ENCODE measurements around the gene C20orf141.
"Not testable (repeated sequence)": the region's sequence is repeated elsewhere in the genome, so short reads cannot be mapped to it uniquely, and the experiment has no call there.

The C20orf141 gene

DNA sequence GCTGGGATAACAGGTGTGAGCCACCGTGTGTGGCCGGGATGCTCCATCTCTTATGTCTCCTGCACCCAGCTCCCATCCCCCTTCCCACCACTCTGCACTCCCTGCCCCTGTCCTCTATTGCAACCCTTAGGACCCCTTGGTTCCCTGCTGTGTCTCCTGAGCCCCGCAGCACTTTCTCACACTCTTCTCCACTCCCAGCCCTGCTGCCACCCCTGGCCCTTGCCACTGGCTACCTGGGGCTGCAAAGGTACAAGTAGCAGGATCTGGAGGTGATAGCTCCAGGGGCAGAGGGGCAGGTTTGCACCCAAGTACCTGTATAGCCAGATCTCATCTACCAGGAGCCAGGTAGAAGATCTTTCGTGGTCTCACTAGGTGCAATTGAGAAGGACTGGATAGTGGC lies 7.8 kb upstream of the C20orf141 start:
- H3K36me3 Mint-ChIP-seq: peaks cover 9% of the 10 kb centered on the region
- peaks cover 33% of the 10 kb centered on the region for H3K27me3 Mint-ChIP-seq
- peaks cover 4% of the 10 kb centered on the region for H3K4me1 Mint-ChIP-seq (ENCODE audit: low read depth)
- no peak overlapping the region for H3K4me3 Mint-ChIP-seq
- H3K9me3 Mint-ChIP-seq (ENCODE audit: low read depth): peaks cover 1% of the 10 kb centered on the region
- H3K27ac Mint-ChIP-seq: no peak overlapping the region

DNA sequence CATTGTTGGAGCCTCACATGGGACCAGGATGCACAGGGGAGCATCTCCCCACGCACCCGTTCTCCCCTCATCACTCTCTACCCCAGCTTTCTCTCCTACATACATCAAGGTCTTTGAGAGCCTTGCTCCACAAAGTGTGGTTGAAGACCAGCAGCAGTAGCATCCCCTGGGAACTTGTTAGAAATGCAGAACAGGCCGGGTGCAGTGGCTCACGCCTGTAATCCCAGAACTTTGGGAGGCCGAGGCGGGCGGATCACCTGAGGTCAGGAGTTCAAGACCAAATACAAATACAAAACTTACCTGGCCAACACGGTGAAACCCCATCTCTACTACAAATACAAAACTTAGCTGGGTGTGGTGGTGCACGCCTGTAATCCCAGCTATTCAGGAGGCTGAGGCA lies 6.9 kb upstream of the C20orf141 start:
- H3K4me3 Mint-ChIP-seq; H3K27ac Mint-ChIP-seq; H3K4me1 Mint-ChIP-seq (ENCODE audit: low read depth); H3K9me3 Mint-ChIP-seq (ENCODE audit: low read depth): not testable (repeated sequence)
- Mint-ChIP-seq H3K36me3 (peaks cover 14% of the 10 kb centered on the region), H3K27me3 (peaks cover 31% of the 10 kb centered on the region)

DNA sequence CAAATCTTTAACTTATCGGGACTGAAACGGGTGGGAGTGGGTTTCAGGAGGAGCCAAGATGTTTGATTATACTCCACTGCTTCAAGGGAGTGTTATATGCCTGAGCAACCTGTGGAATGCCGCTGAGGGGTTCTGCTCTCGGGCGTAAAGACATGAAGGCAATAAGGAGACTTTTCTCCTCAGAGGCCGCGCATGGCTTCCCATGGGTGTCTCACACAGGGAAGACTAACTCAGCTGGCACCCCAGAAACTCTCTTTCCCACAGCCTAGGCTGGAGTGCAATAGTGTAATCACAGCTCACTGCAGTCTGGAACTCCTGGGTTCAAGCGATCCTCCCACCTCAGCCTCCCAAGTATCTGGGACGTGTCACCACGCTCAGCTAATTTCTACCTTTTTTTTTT lies 5.1 kb upstream of the C20orf141 start:
- Mint-ChIP-seq H3K36me3 (peaks cover 14% of the 10 kb centered on the region), H3K27me3 (peaks cover 23% of the 10 kb centered on the region), H3K4me3 (no peak overlapping the region), H3K27ac (no peak overlapping the region), H3K4me1 (ENCODE audit: low read depth) (peaks cover 4% of the 10 kb centered on the region), H3K9me3 (ENCODE audit: low read depth) (peaks cover 6% of the 10 kb centered on the region)

DNA sequence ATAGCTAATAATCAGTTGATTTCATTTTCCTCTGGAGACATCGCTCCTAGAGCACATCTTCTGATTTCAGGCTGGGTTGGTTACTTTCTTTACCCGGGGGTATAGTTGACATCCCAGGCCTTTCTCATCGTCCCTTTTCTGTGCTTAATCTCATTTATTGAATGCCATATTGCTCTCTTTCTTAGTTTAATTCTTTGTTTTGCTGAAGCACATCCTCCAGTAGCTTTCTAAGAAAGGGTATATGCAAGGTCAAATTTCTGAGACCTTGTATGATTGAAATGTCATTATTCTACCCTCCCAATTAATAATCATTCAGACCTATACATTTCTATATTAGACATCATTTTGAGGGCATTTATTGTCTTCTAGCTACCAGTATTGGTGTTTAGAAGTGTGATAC lies 2.6 kb upstream of the C20orf141 start:
- H3K4me3 Mint-ChIP-seq: no peak overlapping the region
- H3K27ac Mint-ChIP-seq: no peak overlapping the region
- peaks cover 14% of the 10 kb centered on the region for H3K36me3 Mint-ChIP-seq
- H3K27me3 Mint-ChIP-seq: peaks cover 19% of the 10 kb centered on the region
- H3K9me3 Mint-ChIP-seq (ENCODE audit: low read depth): peaks cover 6% of the 10 kb centered on the region
- peaks cover 4% of the 10 kb centered on the region for H3K4me1 Mint-ChIP-seq (ENCODE audit: low read depth)

DNA sequence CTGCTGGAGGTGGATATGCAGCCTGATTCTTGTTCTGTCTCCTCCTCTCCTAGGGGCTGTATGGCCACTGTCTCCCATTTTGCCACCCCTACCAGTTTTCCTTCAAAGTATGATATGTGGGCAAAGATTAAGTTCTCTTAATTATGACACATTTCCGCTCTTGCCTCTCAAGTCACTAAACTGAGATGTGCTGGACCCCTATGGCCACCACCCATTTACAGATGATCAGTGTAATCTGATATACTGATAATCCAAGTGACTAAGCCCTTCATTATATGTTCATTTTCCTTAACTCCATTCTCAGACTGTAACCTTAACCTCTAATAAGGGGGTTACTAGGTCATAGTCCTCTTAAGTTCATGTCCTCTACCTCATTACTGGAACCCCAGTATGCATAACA lies 711 bp upstream of the C20orf141 start:
- Mint-ChIP-seq H3K36me3 (peaks cover 12% of the 10 kb centered on the region), H3K27me3 (peaks cover 15% of the 10 kb centered on the region), H3K27ac (no peak overlapping the region), H3K4me1 (ENCODE audit: low read depth) (peaks cover under 1% of the 10 kb centered on the region), H3K9me3 (ENCODE audit: low read depth) (peaks cover 6% of the 10 kb centered on the region), H3K4me3 (no peak overlapping the region)

DNA sequence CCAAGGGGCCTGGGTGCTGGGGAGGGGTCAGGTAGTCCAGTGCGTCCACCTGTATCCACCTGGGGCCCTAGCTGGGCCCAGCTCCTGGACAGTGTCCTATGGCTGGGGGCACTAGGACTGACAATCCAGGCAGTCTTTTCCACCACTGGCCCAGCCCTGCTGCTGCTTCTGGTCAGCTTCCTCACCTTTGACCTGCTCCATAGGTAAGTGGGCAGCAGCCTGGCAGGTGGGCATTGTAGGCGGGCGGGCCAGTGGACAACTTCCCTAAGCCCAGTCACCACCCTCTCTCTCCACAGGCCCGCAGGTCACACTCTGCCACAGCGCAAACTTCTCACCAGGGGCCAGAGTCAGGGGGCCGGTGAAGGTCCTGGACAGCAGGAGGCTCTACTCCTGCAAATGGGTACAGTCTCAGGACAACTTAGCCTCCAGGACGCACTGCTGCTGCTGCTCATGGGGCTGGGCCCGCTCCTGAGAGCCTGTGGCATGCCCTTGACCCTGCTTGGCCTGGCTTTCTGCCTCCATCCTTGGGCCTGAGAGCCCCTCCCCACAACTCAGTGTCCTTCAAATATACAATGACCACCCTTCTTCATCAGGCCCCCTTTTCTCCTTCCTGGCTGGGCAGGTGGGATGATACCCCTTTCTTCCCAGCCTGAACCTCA lies 584 bp downstream of the C20orf141 start:
- Mint-ChIP-seq H3K4me3 (no peak overlapping the region), H3K9me3 (ENCODE audit: low read depth) (peaks cover 6% of the 10 kb centered on the region), H3K27me3 (peaks cover 19% of the 10 kb centered on the region), H3K36me3 (peaks cover 11% of the 10 kb centered on the region), H3K27ac (no peak overlapping the region), H3K4me1 (ENCODE audit: low read depth) (peaks cover 3% of the 10 kb centered on the region)

DNA sequence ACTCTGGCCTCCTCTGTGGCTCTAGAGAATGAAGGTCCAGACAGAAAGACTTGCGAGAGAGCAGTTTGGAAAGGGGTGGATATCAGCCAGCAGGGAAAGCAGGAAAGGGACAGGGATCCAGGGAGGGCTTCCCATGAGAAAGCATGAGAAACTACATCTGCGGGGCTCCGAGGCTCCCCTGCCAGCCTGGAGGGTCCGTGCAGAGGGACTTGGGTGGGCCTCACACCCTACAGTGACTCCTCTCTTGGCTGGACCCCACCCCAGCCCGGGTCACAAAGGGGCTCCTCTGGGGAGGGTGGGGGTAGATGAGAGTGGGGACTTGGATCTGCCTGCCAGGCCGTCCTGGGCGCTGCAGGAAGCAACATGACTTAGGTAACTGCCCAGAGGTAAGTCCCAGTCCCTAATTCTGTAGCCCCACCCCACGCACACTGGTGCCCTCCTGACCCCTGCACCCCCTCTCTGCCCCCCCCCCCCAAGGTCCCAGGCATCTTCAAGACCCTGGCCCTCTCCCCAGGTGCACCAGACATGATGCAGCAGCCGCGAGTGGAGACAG lies 1.3 kb downstream of the C20orf141 start, which contains the start of gene TMEM239:
TMEM239 (plus strand) TSS at position 335 of the 553 bp plus-strand sequence; CDS start at position 526, 191 bp downstream.
- Mint-ChIP-seq H3K27me3 (peaks cover 16% of the 10 kb centered on the region), H3K4me3 (no peak within 1 kb of the TSS), H3K9me3 (ENCODE audit: low read depth) (peaks cover 6% of the 10 kb centered on the region), H3K27ac (no peak within 1 kb of the TSS), H3K36me3 (peaks cover 9% of the 10 kb centered on the region), H3K4me1 (ENCODE audit: low read depth) (peaks cover 3% of the 10 kb centered on the region)

DNA sequence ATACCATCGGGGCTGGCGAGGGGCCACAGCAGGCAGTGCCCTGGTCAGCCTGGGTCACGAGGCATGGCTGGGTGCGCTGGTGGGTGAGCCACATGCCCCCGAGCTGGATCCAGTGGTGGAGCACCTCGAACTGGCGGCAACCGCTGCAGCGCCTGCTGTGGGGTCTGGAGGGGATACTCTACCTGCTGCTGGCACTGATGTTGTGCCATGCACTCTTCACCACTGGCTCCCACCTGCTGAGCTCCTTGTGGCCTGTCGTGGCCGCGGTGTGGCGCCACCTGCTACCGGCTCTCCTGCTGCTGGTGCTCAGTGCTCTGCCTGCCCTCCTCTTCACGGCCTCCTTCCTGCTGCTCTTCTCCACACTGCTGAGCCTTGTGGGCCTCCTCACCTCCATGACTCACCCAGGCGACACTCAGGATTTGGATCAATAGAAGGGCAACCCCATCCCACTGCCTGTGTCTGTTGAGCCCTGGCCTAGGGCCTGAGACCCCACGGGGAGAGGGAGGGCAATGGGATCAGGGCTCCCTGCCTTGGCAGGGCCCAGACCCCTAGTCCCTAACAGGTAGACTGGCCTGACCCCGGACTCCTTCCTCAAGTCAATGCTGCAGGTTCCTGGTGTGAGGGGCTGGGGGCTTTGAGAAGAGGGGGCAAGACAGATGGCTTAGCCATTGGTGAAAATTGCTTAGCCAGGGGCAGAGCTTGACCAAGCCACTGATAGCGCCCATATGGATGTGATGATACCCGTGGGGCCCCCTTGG lies 2.0 kb downstream of the C20orf141 start:
- Mint-ChIP-seq H3K27me3 (peaks cover 15% of the 10 kb centered on the region), H3K36me3 (peaks cover 8% of the 10 kb centered on the region), H3K9me3 (ENCODE audit: low read depth) (peaks cover 6% of the 10 kb centered on the region), H3K4me3 (no peak overlapping the region), H3K4me1 (ENCODE audit: low read depth) (peaks cover 7% of the 10 kb centered on the region), H3K27ac (no peak overlapping the region)

DNA sequence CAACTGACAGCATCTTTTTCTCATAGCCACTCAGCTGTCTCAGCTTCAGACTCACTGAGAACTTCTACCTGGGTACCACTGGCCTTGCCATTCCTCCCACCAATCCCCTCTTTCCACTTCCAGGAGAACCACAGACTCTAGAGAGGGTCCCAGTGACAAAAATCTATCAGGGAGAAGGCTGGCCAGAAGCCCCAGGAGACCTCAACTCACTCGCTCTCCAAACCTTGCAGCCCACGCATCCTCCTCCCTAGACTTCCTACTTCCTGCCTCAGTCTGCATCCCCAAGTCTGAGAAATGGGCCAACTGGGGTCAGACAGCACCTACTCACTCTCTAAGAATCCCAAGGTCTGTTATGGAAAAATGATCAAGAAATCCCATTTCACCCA lies 2.5 kb downstream of the C20orf141 start:
- peaks cover 12% of the 10 kb centered on the region for H3K4me1 Mint-ChIP-seq (ENCODE audit: low read depth)
- no peak overlapping the region for H3K27ac Mint-ChIP-seq

DNA sequence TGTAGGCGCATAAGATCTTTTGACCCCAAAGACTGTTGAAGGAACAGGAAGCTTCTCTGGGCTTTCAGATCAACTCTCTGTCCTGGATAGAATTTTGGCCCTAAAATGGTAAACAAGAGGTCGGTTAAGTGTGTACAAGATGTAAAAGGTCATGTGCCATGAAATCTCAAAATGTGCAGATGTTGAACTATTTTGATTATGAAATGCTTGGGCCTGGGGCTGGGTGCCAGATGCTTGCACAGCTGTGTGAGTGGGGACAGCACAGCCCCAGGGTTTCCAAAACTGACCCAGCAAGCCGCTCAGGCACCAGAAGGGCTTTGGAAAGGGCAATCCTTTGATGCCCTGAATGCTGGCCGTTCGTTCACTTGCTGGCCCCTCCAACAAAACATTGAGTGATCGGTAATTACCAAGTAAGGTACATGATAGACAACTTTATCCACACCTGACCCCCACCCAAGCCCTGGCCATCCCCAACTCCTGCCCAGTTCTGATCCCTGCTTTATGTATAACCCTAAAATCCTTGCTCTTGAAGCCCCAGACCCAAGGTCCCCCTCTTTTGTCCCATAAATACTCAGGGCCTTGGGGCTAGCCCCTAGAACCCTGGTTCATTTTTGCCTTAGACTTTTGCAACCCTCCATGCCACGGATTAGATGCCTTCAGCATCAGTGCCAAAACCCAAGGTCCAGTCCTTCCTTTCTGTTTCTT lies 3.3 kb downstream of the C20orf141 start:
- no peak overlapping the region for H3K4me3 Mint-ChIP-seq
- peaks cover 12% of the 10 kb centered on the region for H3K4me1 Mint-ChIP-seq (ENCODE audit: low read depth)
- no peak overlapping the region for H3K27ac Mint-ChIP-seq
- peaks cover 10% of the 10 kb centered on the region for H3K27me3 Mint-ChIP-seq
- no peaks in the 10 kb centered on the region for H3K9me3 Mint-ChIP-seq (ENCODE audit: low read depth)
- no peaks in the 10 kb centered on the region for H3K36me3 Mint-ChIP-seq

More for the DNA sequence above, 2.5 kb downstream of the C20orf141 start:
- H3K4me3 Mint-ChIP-seq: no peak overlapping the region
- peaks cover 12% of the 10 kb centered on the region for H3K27me3 Mint-ChIP-seq
- peaks cover 1% of the 10 kb centered on the region for H3K9me3 Mint-ChIP-seq (ENCODE audit: low read depth)
- H3K36me3 Mint-ChIP-seq: peaks cover 2% of the 10 kb centered on the region

DNA sequence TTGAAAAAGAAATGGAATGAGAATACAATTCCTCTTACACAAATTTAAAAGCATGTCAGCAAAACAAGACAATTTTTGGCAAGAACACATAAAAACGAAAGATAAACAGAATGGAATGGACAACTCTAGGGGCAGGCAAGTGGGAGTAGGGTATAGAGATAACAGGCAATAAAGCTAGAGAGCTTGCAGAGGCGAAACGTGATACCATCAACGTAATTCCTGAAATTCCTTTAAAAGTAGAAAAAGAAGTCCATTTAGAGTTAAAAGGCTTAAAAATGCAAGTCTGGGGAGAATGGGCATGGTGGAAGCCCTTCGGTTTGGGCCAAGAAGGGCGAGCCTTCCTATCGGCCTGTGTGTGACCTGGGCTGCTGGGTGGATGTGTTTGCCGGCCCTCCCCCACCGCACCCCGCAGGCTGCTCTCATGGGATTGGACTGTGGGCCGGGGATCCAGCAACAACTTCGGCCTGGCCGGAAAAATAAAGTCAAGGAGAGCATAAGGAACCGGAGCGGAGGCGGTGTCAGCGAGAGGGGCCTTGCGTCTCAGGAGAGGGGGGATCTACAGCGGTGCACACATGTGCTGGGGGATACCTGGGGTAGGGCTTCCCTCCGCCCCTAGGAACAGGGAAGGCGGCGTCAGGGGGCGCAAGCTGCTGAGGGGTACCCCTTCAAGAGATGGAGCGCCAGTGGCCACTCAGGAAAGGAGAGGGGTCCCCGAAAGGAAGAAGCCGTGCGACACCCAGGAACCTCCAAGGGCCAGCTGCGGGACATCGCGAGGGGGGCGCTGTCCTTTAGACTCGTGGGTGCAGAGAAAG lies 5.5 kb downstream of the C20orf141 start:
- H3K9me3 Mint-ChIP-seq (ENCODE audit: low read depth): no peaks in the 10 kb centered on the region
- H3K36me3 Mint-ChIP-seq: no peaks in the 10 kb centered on the region
- no peak overlapping the region for H3K4me3 Mint-ChIP-seq
- H3K4me1 Mint-ChIP-seq (ENCODE audit: low read depth): peaks cover 12% of the 10 kb centered on the region
- H3K27me3 Mint-ChIP-seq: peaks cover 10% of the 10 kb centered on the region
- no peak overlapping the region for H3K27ac Mint-ChIP-seq

DNA sequence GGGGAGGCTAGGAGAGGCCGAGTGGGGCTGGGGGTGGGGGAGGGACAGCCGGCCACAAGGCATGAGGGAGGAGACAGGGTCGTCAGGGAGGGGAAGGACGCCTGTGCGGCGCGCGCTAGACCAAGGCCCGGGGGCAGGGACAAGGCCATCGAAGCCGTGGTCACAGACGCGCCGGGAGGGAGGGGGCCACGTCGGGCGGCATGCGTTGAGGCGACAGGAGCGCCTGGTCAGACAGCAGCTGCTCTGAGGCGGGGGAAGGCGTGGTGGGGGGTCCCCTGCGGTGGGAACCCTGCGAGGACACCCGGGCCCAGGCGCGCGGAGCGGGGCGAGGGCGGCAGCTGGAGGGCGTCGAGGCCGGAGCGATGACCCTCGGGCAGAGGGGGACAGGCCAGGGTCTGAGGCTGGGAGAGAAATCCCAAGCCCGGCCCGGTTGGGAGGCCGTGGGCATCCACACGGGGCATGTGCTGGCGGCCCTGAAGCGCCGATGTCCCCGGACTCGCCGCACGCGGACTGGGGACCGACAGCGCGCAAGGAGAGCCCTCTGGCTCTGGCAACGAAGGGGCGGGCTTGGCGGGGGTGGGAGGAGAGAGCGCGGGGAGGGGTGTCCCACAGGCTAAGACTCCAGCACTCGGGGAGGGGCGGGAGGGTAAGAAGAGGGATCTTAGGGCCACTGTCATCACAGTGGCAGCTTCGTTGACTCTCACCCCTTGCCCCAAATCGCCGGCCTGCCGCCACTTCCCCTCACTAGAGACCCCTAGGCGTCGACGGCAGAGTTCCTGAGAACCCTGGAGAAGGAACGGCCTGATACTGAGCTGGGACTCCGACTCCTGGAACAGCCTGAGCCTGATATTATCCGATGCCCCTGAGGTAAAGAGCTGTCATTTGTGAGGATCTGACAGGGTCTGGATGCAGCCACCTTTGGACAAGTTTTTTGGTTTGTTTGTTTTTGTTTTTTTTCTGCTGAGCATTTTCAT lies 6.4 kb downstream of the C20orf141 start:
- Mint-ChIP-seq H3K36me3 (peaks cover 2% of the 10 kb centered on the region), H3K27ac (no peak overlapping the region), H3K9me3 (ENCODE audit: low read depth) (no peaks in the 10 kb centered on the region), H3K27me3 (peaks cover 13% of the 10 kb centered on the region), H3K4me1 (ENCODE audit: low read depth) (peaks cover 18% of the 10 kb centered on the region), H3K4me3 (peak overlapping the region; percentile 53)

DNA sequence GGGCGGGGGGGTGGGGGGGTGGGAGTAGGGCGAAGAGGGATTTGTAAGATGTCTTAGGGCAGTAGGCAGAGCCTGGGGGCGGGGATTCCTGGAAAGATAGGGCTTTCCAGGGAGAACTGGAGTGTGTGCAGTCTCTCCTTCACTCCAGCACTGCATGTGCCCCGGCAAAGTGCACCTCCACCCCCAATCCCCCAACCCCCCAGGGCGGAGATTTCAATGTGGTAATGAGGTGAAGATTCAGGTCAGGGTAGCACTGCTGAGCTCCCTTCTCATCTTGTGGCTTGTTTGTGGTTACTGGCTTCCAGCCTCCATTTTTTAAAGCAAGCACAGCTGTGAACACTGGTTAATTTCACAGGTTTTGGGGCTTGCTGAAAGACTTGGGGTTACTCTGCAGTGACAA lies 7.3 kb downstream of the C20orf141 start:
- H3K36me3 Mint-ChIP-seq: peaks cover 2% of the 10 kb centered on the region
- peaks cover 24% of the 10 kb centered on the region for H3K4me1 Mint-ChIP-seq (ENCODE audit: low read depth)
- no peaks in the 10 kb centered on the region for H3K9me3 Mint-ChIP-seq (ENCODE audit: low read depth)
- H3K27me3 Mint-ChIP-seq: peaks cover 13% of the 10 kb centered on the region
- H3K4me3 Mint-ChIP-seq: no peak overlapping the region
- H3K27ac Mint-ChIP-seq: no peak overlapping the region

Measured in activated naive CD8-positive, alpha-beta T cell (primary cell).